ENCODE measurements around the gene CMIP.
"Not testable (repeated sequence)": the region's sequence is repeated elsewhere in the genome, so short reads cannot be mapped to it uniquely, and the experiment has no call there.

Gene CMIP

DNA sequence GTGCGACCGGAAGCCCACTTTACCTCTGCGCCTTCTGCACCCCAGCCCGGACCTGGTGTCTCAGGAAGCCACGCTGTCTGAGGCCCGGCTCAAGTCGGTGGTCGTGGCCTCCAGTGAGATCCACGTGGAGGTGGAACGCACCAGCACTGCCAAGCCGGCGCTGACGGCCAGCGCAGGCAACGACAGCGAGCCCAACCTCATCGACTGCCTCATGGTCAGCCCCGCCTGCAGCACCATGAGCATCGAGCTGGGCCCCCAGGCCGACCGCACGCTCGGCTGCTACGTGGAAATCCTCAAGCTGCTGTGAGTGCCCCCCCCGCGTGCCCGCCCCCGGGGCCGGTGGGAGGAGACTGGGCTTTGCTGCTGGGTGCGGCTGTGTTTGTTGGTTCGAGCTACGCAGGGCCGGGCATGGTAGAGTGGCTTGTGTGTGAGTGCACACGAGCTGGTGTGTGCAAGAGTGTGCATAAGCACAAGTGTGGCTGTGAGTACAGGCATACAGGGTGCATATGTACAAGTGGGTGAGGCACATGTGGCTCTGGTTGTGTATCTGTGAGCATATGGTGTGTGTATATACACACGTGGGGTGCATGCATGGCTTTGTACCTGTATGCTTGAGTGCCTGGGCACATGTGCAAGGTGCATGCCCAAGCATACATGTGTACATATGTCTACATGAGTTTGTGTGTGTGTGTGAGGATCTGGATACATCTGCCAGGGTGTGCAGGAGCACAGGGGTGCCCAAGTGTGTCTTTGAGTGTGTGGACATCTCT lies 233.9 kb downstream of the CMIP start:
- no peak for DNase-seq (ENCODE audit: low read depth, low spot score)

DNA sequence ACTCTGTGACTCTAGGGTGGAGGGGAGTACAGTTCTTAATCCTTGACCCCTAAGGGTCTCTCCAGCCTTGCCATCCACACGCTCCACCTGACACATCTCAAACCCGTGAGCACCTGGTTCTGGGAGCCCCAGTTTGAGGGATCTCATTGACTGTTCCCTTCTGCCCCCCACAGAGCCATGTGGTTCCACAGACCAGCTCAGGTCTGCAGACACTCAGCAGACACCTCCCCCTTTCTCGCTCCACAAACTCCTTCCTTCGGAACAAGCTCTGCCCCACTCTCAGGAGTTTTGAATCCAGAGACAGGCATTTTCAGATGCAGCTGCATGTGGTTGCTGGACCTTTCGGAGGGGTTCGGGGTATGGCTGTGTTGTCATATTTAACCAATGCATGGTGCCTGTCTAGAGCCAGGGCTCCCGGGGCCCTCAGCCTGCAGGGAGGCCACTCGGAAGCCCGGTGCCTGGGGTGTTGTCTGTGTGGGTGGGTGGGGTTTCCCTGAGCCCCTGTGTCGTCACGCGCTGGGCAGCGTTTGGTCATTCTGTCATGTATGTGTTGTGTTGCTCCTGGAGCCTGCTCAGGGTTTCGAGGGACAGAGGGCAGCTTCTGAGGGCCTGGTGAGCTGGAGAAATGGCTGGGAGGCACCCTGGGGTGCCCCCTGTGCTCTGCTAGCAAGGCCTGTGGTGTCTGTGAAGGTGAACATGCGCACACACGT lies 235.3 kb downstream of the CMIP start:
- DNase-seq (ENCODE audit: low read depth, low spot score), result no peak

DNA sequence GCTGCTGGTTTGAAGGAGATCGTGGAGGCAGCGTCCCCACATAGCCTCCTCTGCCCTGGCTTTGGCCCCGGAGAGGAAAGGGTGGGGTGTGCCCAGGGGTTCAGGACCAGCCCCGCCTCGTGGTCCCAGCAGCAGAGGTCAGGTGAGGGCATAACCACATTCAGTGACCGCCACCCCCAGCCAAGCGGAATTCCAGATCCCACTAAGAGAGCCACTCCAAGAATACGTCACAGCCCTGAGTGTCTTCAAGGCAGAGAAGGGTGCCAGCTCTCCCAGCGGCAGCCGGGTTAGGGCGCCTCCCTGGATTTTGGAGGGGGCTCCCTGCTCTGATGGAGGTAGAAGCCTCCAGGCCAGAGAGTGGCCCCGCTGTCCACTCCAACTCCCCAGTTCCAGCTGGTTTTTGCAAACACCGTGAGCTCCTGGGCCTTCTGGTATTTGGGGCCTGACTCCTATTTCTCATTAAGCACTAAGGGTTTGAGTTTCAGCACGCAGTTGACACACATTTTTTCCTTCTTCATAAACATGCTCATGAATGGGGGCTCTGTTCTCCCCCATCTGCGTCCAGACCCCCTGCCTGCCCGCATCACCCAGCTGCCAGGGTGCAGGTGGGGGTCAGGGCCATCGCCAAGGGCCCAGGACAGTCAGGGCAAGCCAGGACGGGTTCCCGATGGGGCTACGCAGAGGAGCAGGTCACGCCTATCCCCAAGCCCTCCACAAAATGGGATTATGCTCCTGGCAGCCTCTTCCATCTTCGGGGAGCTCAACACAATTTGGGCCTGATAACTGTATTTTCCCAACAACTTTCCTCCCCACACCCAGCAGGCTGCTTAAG lies 236.1 kb downstream of the CMIP start:
- no peak for DNase-seq (ENCODE audit: low read depth, low spot score)

DNA sequence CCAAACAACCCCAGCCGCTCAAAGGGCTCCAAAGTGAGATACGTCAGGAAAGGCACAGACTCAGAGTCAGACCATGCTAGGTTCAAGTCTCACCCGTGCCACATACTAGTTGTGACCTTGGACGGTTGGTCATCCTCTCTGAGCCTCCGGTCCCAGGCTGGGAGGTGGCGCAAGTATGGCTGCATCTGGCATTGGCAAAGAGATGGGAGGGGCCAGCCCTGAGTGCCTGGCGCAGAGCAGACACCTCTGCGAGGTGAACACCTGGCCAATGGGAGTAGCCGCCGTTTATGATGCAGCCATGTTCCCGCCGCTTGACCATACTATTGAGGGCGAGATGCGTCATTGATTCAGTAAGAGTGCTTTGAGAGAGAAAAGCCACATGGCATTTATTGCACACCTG lies 236.7 kb downstream of the CMIP start:
- no peak for DNase-seq (ENCODE audit: low read depth, low spot score)

DNA sequence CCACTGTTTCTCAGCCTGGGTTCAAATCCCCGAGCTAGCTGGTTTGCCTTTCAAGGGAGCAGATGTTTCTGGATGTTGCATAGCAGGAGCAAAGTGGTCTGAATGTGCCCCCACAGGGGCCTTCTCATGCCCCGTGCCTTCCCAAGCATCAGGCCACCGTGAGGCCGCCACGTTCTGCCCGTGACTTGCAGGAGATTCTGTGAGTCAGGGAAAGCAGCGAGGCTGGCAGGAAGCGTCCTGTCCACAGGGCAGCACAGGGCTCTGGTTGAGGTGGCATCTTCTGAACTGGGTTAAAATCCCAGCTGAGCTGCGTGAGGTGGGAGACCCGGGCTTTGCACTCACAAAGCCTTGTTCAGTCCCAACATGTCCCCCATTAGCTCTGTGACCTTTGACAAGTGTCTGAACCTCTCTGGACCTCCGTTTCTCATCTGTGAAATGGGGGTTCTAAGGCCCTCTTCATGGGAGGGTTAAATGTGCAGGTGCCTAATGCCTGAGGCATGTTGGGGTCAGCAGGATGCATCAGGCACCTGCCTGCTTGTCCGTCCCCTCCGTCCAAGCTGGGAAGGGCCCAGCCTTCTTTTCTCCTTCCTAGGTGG lies 239.7 kb downstream of the CMIP start:
- DNase-seq (ENCODE audit: low read depth, low spot score), result no peak

DNA sequence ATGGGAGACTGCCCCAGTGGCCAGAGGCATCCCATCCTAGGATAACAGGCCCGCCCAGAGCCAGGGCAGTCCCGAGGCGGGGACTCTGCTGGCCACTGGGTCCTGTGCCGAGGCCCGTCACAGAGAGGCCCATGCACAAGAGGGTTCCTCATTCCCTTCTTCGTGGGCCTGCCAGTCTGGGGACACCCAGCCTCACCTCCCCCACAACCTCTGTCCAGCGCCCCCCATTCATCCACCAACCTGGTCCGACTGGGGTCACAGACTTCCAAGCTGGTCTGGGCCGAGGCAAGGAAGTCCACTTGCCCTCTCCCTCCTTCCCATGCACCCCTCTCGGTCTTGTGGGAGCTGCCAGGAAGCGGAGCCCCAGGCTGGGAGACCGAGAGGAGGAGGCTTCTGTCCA lies 240.3 kb downstream of the CMIP start:
- no peak for DNase-seq (ENCODE audit: low read depth, low spot score)

DNA sequence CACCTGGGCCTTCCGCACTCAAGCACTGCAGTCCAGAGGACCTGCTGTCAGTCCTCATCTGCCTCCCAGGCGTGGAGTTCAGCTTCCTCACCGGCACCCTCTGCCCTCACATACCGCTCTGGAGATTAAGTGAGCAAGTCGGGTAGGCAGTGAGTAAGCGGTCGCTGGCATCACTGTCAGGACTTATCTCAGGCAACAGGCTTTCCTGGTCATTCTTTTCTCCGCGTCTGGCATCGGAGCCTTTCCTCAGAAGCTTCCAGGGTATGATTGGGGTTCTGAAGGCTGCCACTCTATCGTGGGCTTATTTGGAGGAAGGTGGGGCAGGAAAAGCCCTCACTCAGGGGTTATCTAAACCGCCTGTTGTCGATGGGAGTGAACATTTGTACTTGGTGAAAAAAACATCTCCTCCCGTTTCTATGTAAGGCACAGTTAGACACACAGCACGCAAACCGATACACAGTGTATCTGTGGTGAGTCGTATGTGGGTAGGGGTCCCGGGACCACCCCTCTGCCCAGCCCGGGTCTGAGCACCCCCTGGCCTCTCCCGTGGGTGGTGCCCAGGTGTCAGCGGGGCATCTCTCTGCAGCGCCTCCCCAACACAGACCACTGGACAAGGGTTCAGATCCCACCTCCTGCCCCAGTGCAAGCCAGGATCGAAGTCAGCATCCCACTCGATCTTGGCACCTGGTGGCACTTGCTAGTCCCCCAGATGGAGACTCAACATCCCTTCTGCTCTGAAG lies 242.0 kb downstream of the CMIP start:
- no peak for DNase-seq (ENCODE audit: low read depth, low spot score)

DNA sequence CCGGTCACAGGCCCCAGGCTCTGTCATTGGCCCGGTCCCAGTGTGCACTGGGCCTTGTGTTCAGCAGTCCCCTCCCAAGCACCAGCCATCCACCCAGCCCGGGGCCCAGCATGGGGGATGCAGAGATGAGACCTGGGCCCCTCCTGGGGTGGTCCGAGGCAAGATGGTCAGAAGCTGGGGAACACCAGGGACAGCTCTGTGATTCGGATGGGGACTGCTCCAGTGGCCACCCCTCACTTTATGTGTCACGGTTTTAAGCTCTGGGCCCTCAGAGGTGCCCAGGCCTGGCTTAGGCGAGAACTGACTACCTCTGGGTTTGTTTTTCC lies 242.5 kb downstream of the CMIP start:
- DNase-seq (ENCODE audit: low read depth, low spot score), result no peak

DNA sequence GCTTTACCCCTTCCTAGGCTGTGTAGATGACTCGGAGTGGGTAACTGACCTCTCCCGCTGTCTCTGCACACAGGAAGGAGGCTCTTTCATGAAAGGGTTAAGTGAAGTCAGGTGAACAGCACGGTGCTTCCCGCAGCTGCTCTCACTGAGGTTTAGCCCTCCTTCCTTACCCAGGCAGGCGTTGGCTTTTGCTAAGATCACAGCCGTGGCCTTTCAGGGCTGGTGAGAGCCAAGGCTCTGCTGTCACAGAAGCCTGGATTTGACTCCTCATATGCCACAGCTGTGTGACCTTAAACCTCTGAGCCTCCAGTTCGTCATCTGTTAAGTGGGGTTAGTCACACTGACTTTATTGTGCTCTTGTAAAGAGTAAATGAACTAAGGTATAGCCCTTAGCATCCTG lies 243.6 kb downstream of the CMIP start:
- DNase-seq (ENCODE audit: low read depth, low spot score), result no peak

DNA sequence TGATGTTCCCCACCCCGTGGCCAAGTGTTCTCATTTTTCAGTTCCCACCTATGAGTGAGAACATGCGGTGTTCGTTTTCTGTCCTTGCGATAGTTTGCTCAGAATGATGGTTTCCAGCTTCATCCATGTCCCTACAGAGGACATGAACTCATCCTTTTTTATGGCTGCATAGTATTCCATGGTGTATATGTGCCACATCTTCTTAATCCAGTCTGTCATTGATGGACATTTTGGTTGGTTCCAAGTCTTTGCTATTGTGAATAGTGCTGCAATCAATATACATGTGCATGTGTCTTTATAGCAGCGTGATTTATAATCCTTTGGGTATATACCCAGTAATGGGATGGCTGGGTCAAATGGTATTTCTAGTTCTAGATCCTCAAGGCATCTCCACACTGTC lies 244.2 kb downstream of the CMIP start:
- not testable (repeated sequence) for DNase-seq (ENCODE audit: low read depth, low spot score)

DNA sequence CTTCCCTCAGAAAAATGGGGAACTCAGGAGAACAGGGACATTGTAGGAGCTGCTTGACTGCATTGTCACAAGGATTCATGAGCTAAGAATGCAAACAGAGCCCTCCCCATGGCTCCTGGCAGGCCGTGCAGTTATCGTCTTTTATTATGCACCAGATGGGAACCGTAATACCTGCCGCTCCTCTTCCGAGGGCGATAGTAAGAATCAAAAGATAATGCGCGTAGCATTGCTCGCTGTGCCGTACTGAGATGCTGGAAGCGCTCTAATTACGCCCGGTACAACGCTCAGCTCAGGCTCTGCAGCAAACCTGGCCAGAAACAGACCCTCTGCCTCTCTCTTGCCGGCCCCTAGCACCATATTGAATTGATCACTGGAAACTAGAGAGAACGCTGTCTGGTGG lies 247.4 kb downstream of the CMIP start:
- DNase-seq (ENCODE audit: low read depth, low spot score), result no peak

DNA sequence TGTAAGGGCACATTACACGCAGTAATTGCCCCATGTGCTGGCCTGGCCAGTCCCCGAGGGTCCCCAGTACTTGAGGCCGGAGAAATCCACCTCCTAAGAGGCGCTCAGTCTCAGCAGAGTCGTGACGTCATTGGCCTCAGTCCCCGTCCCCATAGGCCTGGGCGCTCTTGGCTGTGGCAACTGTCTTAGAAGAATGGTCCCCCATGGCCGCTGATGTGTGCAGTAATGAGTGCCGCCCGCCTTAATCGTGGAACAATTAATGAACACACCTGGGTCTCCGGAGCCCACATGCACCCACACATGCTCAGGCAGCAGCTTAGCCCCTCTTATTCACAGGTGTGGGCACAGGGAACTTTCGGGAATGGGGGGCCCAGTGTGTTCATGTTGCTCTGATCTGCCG lies 248.0 kb downstream of the CMIP start:
- no peak for DNase-seq (ENCODE audit: low read depth, low spot score)

DNA sequence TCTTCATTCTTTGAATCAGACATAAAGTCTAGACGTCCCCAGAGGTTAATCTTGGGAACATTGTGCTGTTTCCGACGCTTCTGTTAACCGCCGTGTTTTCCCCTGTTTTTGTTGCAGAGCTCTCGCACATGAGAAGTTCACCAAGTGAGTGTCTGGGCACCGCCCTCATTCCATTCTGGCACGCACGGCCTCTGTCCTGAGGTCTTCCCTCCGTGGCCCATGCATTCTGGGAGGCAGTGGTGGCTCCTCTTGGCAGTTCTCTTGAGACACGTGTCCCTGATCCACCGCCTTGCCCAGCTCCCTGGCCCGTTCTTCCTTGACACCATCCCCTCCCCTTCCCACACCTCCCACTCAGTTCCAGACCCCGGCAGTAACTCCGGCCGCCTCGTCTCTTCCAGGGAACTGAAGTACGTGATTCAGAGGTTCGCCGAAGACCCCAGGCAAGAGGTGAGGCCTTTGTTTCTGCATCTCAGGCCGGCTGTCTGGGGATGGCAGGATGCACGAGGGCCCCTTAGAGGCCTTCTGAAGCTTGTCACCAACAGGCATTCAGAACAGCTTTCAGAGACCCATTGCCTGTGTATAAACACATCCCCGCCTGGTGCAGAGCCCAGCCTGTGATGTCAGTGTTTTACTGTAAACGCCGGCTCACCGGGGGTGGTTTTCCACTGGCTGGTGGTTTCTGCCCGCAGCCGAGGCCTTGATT lies 248.6 kb downstream of the CMIP start:
- DNase-seq (ENCODE audit: low read depth, low spot score), result no peak

DNA sequence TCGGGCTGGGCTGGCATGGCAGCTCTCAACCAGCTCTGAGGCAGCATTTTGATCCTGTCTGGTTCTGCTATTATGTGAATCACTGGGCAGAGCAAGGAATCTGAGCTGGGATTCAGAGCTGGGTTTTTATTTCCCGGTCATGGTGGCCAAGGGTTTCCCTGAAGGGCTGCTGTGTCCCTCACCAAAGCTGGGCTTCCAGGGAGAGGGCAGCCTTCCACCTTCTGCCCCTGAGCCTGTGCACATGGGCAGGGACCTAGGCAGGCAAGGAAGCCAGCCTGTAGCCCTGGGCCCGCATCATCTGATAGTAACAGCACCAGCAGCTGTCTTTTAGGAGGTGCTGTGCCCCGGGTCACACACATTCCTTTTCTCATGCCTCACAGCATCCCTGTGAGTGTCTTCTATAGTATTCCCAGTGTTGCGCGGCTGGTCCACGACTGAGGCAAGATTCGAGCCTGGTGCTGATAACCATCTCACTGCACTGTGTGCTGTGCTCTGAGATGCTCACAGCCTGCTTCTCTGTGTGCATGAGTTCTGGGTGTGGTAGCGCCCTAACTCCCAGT lies 249.2 kb downstream of the CMIP start:
- DNase-seq (ENCODE audit: low read depth, low spot score), result no peak

DNA sequence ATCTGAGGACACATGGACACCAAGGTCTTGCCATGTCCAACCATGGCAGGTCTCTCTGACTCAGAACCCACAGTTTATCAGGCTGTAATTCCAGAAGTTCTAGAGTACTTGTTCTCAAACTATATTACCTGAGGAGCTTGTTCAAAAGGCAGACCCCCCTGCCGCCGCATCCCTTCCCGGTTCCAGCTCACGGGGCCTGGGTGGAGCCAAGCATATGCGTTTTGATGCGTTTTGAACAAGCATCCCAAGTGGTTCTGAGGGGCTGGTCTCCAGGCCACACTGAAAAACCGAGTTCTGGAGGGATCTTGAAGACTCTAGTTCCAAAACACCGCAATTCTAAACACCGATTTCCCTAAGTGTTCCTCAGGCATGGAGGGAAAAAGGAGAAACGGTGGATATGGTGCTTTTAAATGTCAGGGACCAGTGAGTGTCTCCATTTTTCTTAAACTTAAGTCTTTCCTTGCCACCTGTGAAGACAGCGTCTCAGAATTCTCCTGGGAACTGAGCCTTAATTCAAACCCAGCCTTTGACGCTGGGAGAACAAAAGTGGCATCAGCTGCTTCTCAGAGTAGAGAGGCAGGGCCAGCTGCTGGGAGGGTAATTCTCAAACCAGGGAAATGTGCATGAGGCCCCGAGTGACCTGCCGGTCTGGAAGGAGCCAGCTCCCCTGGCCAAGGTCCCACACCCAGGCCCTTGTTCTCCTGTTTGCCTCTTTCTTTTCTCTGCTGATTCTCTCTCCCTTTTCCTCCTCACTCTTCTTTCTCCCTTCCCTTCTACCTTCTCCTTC lies 250.1 kb downstream of the CMIP start:
- DNase-seq (ENCODE audit: low read depth, low spot score), result no peak

DNA sequence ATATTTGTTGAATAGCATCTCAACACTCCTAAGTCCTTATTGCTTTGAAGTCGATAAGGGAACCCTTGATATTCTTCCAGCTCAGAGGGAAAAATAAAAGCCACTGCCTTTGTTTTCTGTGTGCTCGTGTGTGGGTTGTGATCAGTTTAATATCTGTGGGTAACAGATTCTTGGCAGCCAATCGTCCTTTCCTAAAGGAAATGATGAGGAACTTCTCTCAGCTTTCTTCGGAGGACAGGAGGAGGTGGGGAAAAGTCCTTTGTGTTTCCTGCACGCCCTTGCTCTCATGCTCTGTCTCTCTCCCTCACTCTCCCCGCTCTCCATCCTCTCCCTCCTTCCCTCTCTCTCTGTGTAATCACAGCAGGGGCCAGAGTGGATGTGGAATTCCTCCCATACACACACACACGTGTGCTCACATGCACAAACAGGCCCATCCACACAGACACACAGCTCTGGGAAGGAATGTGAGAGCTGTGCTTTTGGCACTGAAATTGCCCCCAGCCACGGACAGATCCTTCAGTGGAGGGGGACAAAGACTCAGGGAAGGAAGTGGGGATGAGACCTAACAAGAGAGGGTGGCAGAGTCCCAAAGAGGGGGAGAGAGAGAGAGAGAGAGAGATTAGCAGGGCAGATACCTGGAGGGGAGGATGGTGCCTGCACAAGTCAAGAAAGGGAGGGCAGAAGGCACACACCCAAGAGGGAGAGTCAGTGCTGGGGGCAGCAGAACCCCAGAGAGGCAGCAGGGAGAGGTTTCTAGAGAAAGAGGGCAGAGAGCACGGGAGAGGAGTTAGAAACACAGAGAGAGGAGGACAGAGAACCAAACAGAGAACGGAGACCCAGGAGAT lies 250.9 kb downstream of the CMIP start:
- no peak for DNase-seq (ENCODE audit: low read depth, low spot score)

DNA sequence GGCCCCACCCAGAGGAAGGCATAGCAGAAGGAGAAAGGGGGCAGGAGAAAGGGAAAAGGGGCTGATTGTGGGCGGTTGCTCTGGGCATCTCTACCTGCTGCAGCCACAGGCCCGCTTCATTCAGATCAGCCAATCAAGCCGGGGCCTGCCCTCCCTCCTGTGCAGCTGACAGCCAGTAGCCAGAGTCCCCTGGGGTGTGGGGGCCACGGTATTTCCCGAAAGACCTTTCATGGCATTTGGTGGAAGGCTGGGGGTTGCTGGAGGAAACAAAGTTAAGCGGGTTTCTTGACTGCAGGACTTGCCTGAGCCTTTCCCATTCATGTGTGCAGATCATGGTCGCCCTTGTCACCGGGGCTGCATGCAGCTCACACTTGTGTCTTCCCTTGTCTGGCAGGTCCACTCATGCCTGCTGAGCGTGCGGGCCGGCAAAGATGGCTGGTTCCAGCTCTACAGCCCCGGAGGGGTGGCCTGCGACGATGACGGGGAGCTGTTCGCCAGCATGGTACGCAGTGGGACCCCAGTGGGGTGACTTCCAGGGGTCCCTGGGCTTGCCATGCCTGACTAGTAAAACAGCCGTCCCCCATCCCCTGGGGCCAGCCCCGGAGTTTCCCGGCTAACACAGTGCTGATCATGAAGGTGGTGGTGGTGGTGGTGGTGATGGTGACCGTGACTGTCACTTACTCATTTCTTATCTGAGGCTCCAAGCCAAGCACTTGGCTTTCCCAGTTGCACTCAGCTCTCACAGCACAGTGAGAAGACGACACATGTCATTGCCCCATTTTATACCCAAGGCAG lies 251.8 kb downstream of the CMIP start:
- no peak for DNase-seq (ENCODE audit: low read depth, low spot score)
